Lower leg skin (tissue), 4 donors: Measurements from ENCODE around the gene IFNGR1. TPM values are rescaled to one million over a fixed set of nuclear protein-coding genes. Genes with fewer than 3 reads are reported as not detected.

ENCODE experiments used
- DNase-seq, 2 donors: peaks; one replicate each; pipeline ENCODE4 v3.0.0-alpha.2; 2019; ENCODE audit warnings: low spot score in 2 of 2
- H3K4me3 ChIP-seq: fragments of 200-600 bp; sonication (generic); 2 replicates; pipeline ENCODE4 v1.5.1; 2017; ENCODE audit warnings: mild to moderate bottlenecking, low read depth; ENCODE audit not compliant: poor library complexity, severe bottlenecking
- POLR2A ChIP-seq, 2 donors: fragments of 450-650 bp; IDR thresholded peaks; one replicate each; pipeline ENCODE4 v1.6.1; 2016 to 2017; ENCODE audit warnings: antibody characterized with exemption in 2 of 2, mild to moderate bottlenecking in 1 of 2, moderate library complexity in 1 of 2
- WGBS, 2 donors: methylation state at CpG; one replicate each; pipeline ENCODE4 v1.1.5; 2018; 5-methylcytosine and 5-hydroxymethylcytosine counted together
- intact Hi-C: fragments of 100-400 bp; cut with DNase I; formaldehyde crosslinking; loops from one replicate; pipeline ENCODE4 v1.15.0; 2023; ENCODE audit warnings: low total_unique reads
- total RNA-seq, 4 donors: library from RNA; depleted of rRNA; stranded (reverse); fragments of >200 nt; gene quantifications; one replicate each; pipeline ENCODE4 v1.1.0, GENCODE V29; 2016
- TF ChIP-seq, protein P1 (sequence below), 3 donors: fragments of 450-650 bp; IDR thresholded peaks; one replicate each; pipeline ENCODE4 v1.5.1; 2016; ENCODE audit warnings: antibody characterized with exemption in 3 of 3, mild to moderate bottlenecking in 3 of 3, moderate library complexity in 2 of 3

Gene IFNGR1
- total RNA-seq, 4 donors from 2014 or later, result 64.2 to 92.1 (median 83.0) TPM

DNA sequence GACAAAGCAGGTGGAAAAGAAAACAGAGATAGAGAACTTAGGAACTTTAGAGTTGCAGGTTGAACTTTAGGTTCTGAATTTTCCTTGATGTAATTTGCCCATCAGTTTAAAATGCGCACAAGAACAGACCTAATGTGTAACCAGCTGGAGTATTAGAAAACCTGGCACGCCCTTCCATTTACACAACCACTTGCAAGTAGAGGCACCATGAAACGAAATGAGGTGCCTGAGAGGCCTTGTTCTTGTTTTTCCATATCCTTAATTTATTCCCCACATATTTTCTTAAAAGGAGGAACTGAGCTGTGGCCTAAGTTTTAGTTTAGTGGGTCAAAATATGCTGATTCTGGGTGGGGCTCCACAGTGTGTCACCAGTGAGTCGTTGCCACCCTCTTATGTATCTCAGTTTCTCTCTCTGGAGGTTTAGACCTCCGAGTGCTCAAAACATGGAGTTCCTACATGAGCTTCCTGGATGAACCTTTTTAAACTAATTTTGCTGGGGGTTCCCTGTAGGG lies 28.5 kb downstream of the IFNGR1 start:
- intact Hi-C loops, result no loop called here
- no peak for TF ChIP-seq POLR2A (IDR thresholded peaks at IDR 0.05)
- TF ChIP-seq, protein P1, sequence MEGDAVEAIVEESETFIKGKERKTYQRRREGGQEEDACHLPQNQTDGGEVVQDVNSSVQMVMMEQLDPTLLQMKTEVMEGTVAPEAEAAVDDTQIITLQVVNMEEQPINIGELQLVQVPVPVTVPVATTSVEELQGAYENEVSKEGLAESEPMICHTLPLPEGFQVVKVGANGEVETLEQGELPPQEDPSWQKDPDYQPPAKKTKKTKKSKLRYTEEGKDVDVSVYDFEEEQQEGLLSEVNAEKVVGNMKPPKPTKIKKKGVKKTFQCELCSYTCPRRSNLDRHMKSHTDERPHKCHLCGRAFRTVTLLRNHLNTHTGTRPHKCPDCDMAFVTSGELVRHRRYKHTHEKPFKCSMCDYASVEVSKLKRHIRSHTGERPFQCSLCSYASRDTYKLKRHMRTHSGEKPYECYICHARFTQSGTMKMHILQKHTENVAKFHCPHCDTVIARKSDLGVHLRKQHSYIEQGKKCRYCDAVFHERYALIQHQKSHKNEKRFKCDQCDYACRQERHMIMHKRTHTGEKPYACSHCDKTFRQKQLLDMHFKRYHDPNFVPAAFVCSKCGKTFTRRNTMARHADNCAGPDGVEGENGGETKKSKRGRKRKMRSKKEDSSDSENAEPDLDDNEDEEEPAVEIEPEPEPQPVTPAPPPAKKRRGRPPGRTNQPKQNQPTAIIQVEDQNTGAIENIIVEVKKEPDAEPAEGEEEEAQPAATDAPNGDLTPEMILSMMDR (IDR thresholded peaks at IDR 0.05), result no peak
- no peak for DNase-seq
- no peak overlapping the region for H3K4me3 ChIP-seq
- WGBS, 2 donors, result 86 to 89% methylated on average over 5 of the region's 5 CpGs

DNA sequence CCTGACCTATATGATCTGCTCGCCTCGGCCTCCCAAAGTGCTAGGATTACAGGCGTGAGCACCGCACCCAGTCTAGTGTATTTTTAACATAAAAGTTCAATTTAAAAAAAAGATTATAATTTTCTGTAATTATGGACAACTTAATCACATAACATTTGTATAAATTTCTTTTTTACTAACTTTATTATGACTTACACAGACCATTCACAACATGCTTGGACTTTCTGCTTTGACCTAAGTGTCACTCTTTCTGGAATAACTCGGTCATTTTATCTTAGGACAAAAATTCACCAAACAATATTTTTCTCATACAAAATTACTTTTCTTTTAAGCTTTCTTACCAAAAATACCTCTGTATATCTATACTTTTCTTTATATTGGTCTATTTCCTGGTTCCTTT lies 30.3 kb downstream of the IFNGR1 start:
- intact Hi-C loops, result no loop called here
- DNase-seq, result no peak
- WGBS, 2 donors, result 94 to 95% methylated on average over 5 of the region's 5 CpGs
- TF ChIP-seq, protein P1 (IDR thresholded peaks at IDR 0.05), result no peak
- no peak for TF ChIP-seq POLR2A (IDR thresholded peaks at IDR 0.05)
- no peak overlapping the region for H3K4me3 ChIP-seq

DNA sequence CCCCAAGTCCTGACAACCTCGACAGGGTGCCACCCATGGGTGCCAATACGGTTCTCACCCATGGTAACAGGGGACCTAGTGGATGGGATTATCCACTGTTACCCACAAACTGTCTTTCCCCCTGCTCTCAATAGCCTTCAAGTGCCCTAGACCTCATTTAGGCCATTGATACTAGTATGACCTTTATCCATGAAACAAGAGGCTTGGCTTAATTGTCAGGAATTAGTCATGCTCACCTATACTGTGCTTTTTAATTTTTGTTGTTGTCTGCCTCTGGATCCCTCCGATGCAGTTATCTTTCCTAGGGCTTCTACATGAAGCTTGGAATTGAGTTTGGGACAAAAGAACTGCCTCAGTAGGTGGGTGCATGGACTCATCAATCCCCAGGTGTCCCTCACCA lies 33.9 kb downstream of the IFNGR1 start:
- no peak for DNase-seq
- no peak overlapping the region for H3K4me3 ChIP-seq
- intact Hi-C loops, result no loop called here
- TF ChIP-seq, protein P1 (IDR thresholded peaks at IDR 0.05), result no peak
- no peak for TF ChIP-seq POLR2A (IDR thresholded peaks at IDR 0.05)
- 89 to 90% methylated on average over 3 of the region's 3 CpGs for WGBS, 2 donors

DNA sequence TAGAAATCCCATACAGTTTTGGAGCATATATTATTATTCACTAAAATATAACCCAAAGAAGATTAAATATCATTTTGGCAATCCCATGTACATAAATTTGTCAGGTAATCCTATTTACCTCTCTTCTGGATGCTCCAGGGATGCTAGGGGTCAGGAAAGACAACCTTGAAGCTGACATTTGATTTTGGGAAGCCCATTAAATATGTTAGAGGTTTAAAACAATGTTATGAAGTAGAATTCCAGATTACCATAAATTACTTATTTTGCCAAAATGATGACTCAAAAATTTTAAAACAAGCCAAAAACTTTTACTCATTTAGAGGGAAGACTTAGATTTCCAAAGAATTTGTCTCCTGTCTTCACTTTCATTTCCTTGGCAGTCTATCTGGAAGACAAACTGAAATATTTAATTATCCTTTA lies 36.5 kb downstream of the IFNGR1 start:
- intact Hi-C loops, result no loop called here
- H3K4me3 ChIP-seq, result no peak overlapping the region
- no peak for TF ChIP-seq POLR2A (IDR thresholded peaks at IDR 0.05)
- TF ChIP-seq, protein P1 (IDR thresholded peaks at IDR 0.05), result no peak
- DNase-seq, result no peak

DNA sequence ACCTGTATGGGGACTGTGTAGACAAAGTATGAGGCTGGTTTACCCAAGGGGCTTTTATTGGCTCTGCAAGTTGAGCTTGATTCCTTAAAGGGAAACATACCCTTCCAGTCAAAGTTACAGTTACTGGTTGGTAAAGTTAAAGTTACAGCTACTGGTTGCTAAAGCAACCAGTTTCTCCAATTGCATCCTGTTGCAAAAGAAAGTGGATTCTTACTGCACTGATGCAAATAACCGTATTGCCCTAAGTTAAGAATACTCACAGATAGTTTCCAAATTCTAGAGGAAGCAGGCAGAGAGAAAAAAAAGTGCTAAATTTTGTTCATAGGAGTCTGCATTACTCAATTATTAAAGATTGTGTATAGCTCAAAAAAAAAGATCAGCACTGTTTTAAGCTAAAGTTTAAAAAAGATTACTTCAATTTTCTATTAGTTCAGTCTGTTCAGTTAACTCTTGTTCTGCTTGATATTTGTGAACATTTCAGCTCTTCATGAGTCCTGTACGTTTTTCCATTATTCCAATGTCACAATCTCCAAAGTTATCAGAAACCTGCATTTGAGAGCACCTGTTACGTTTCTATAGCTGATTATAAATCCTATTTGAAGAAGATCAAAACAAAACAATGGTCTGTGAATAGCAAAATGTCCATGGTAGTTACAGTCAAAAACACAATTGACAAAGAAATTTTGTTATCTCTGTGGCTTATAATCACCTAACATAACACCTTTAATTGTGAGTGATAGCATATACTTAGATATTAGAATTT lies 37.1 kb downstream of the IFNGR1 start:
- WGBS, 2 donors, result 87 to 89% methylated on average over 3 of the region's 3 CpGs
- intact Hi-C loops, result no loop called here
- H3K4me3 ChIP-seq, result no peak overlapping the region
- TF ChIP-seq, protein P1 (IDR thresholded peaks at IDR 0.05), result no peak
- TF ChIP-seq POLR2A (IDR thresholded peaks at IDR 0.05), result no peak
- no peak for DNase-seq
